ENCODE data around the gene MAGEB1.

Gene MAGEB1

DNA sequence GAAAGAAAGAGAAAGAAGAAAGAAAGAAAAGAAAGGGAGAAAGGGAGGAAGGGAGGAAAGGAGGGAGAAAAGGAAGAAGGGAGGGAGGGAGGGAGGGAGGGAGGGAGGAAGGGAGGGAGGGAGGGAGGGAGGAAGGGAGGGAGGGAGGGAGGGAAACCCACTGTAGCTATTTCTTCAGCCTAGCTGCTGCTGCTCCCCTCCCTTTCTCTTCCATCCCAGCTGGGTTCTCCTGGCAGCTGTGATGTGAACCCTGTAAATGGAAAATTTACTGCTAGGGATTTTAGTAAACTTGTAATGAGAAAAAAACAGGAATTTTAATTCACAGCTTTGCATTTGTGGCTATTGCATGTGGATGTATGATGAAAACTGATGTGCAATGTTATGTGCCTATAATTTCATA, 54.3 kb downstream of the MAGEB1 start:
- no peak for DNase-seq
